T follicular helper cell (primary cell): ENCODE results near the gene DACT2.

ENCODE experiments used
- DNase-seq: peaks from one replicate; pipeline ENCODE4 v3.0.0-alpha.2; 2020; ENCODE audit warnings: low read depth

Gene DACT2

GRCh38 chr6:168349718-168350210, 30.2 kb upstream of the DACT2 start:
- DNase-seq: no peak

GRCh38 chr6:168348186-168348585, 28.6 kb upstream of the DACT2 start:
- DNase-seq: no peak

GRCh38 chr6:168347615-168348014, 28.0 kb upstream of the DACT2 start:
- no peak for DNase-seq

GRCh38 chr6:168347053-168347452, 27.5 kb upstream of the DACT2 start:
- DNase-seq: no peak

- DNase-seq: no peak
Observed at GRCh38 chr6:168345896-168346754, 26.5 kb upstream of the DACT2 start.

GRCh38 chr6:168345266-168345665, 25.7 kb upstream of the DACT2 start:
- no peak for DNase-seq

- DNase-seq: no peak
Observed at GRCh38 chr6:168344338-168344737, 24.8 kb upstream of the DACT2 start.

- no peak for DNase-seq
Observed at GRCh38 chr6:168343239-168344150, 23.9 kb upstream of the DACT2 start.

GRCh38 chr6:168342636-168343035, 23.1 kb upstream of the DACT2 start:
- DNase-seq: no peak

GRCh38 chr6:168341280-168341900, 21.8 kb upstream of the DACT2 start:
- DNase-seq: no peak

GRCh38 chr6:168340819-168341218, 21.2 kb upstream of the DACT2 start:
- no peak for DNase-seq

- no peak for DNase-seq
Observed at GRCh38 chr6:168338777-168339176, 19.2 kb upstream of the DACT2 start.

- no peak for DNase-seq
Observed at GRCh38 chr6:168336967-168337366, 17.4 kb upstream of the DACT2 start.

- DNase-seq: no peak
Observed at GRCh38 chr6:168333989-168334388, 14.4 kb upstream of the DACT2 start.

- no peak for DNase-seq
Observed at GRCh38 chr6:168333491-168333890, 13.9 kb upstream of the DACT2 start.

- DNase-seq: no peak
Observed at GRCh38 chr6:168333039-168333438, 13.5 kb upstream of the DACT2 start.

- no peak for DNase-seq
Observed at GRCh38 chr6:168332020-168332419, 12.4 kb upstream of the DACT2 start.

- no peak for DNase-seq
Observed at GRCh38 chr6:168331058-168331457, 11.5 kb upstream of the DACT2 start.

- DNase-seq: no peak
Observed at GRCh38 chr6:168330403-168330802, 10.8 kb upstream of the DACT2 start.

- DNase-seq: no peak
Observed at GRCh38 chr6:168328086-168328485, 8.5 kb upstream of the DACT2 start.

- DNase-seq: no peak
Observed at GRCh38 chr6:168326294-168327261, 7.0 kb upstream of the DACT2 start.
